HFFc6 (cell line): ENCODE measurements around the gene CENPW. TPM values are rescaled to one million over a fixed set of nuclear protein-coding genes. Genes with fewer than 3 reads are reported as not detected.
A peak's percentile ranks its signal among the peaks of the same experiment; 100 is the strongest.

ENCODE experiments used
- DNase-seq: peaks from one replicate; pipeline ENCODE4 v3.0.0-alpha.2; 2018
- H3K27ac Mint-ChIP-seq: 2 replicates; pipeline ENCODE4 v1.8.0; 2020; ENCODE audit warnings: mild to moderate bottlenecking, mixed read lengths
- H3K27me3 Mint-ChIP-seq: 2 replicates; pipeline ENCODE4 v1.8.0; 2021; ENCODE audit warnings: mild to moderate bottlenecking, moderate library complexity, mixed read lengths; ENCODE audit not compliant: insufficient read depth
- H3K36me3 Mint-ChIP-seq: 2 replicates; pipeline ENCODE4 v1.8.0; 2021; ENCODE audit warnings: low read depth, mixed read lengths
- H3K4me1 Mint-ChIP-seq: 2 replicates; pipeline ENCODE4 v1.8.0; 2020; ENCODE audit warnings: low read depth, mixed read lengths
- H3K4me3 Mint-ChIP-seq: 2 replicates; pipeline ENCODE4 v1.8.0; 2020; ENCODE audit warnings: mild to moderate bottlenecking, moderate library complexity, mixed read lengths
- H3K9me3 Mint-ChIP-seq: 2 replicates; pipeline ENCODE4 v1.8.0; 2020; ENCODE audit warnings: mild to moderate bottlenecking, mixed read lengths
- CTCF ChIP-seq: fragments of 200-600 bp; sonication (generic); IDR thresholded peaks from 2 replicates; pipeline ENCODE4 v1.5.0; 2021; ENCODE audit warnings: antibody characterized with exemption, mild to moderate bottlenecking
- long read RNA-seq: library from polyadenylated mRNA; unstranded; transcript quantifications from one replicate; pipeline ENCODE4 v2.0.0, GENCODE V29; 2019
- total RNA-seq, 6 experiments: library from RNA; stranded (reverse); fragmentation: NEBNext Ultra II Directional; extraction: Animal tissue kit (Norgen Biotek cat#: 25700); gene quantifications; 2 replicates in 1 of 6; 3 replicates in 5 of 6; pipeline ENCODE4 v1.2.3, GENCODE V29; 2021

Gene CENPW
- 10 to 100 TPM; 27.8 to 70.7 (median 58.1) TPM for total RNA-seq
- long read RNA-seq, transcript CENPW-203 (3 exons, 750 nt): major isoform, 19 of 22 reads
- long read RNA-seq, partial matches to known transcripts: 0 of 22 reads
- long read RNA-seq, other reads (novel, unspliced or antisense): 0 of 22 reads

- no peak for TF ChIP-seq CTCF
- no peaks in the 10 kb centered on the region for H3K36me3 Mint-ChIP-seq
- peak; percentile 83 for DNase-seq
- H3K27me3 Mint-ChIP-seq: no peaks in the 10 kb centered on the region
- no peak within 1 kb of the TSS for H3K27ac Mint-ChIP-seq
- no peaks in the 10 kb centered on the region for H3K9me3 Mint-ChIP-seq
- H3K4me3 Mint-ChIP-seq: no peak within 1 kb of the TSS
- H3K4me1 Mint-ChIP-seq: peaks cover 36% of the 10 kb centered on the region
These were observed at the start of gene CENPW for GRCh38 chr6:126339796-126340609. CENPW (plus strand) TSS chr6:126340115; CDS start chr6:126340274, 159 bp downstream.

- TF ChIP-seq CTCF: no peak
- Mint-ChIP-seq H3K9me3 (no peaks in the 10 kb centered on the region), H3K27ac (no peak overlapping the region), H3K4me3 (no peak overlapping the region), H3K27me3 (no peaks in the 10 kb centered on the region), H3K4me1 (no peaks in the 10 kb centered on the region), H3K36me3 (no peaks in the 10 kb centered on the region)
- no peak for DNase-seq
These were observed 45.9 kb upstream of the CENPW start for GRCh38 chr6:126293891-126294524.

GRCh38 chr6:126300126-126300525 is 39.8 kb upstream of the CENPW start:
- Mint-ChIP-seq H3K36me3 (no peaks in the 10 kb centered on the region), H3K27ac (no peak overlapping the region), H3K9me3 (no peaks in the 10 kb centered on the region), H3K4me3 (no peak overlapping the region), H3K27me3 (no peaks in the 10 kb centered on the region), H3K4me1 (no peaks in the 10 kb centered on the region)
- TF ChIP-seq CTCF: no peak
- DNase-seq: no peak

- TF ChIP-seq CTCF: no peak
- H3K36me3 Mint-ChIP-seq: no peaks in the 10 kb centered on the region
- no peaks in the 10 kb centered on the region for H3K4me1 Mint-ChIP-seq
- H3K4me3 Mint-ChIP-seq: no peak overlapping the region
- H3K27me3 Mint-ChIP-seq: no peaks in the 10 kb centered on the region
- no peaks in the 10 kb centered on the region for H3K9me3 Mint-ChIP-seq
- DNase-seq: no peak
- H3K27ac Mint-ChIP-seq: no peak overlapping the region
These were observed 39.2 kb upstream of the CENPW start for GRCh38 chr6:126300735-126301134.

GRCh38 chr6:126302191-126302590 is 37.7 kb upstream of the CENPW start:
- H3K27ac Mint-ChIP-seq: no peak overlapping the region
- no peaks in the 10 kb centered on the region for H3K36me3 Mint-ChIP-seq
- TF ChIP-seq CTCF: no peak
- no peaks in the 10 kb centered on the region for H3K27me3 Mint-ChIP-seq
- H3K9me3 Mint-ChIP-seq: no peaks in the 10 kb centered on the region
- no peaks in the 10 kb centered on the region for H3K4me1 Mint-ChIP-seq
- H3K4me3 Mint-ChIP-seq: no peak overlapping the region
- DNase-seq: no peak
